ENCODE measurements around the gene IQSEC2.

Gene IQSEC2

GRCh38 chrX:53266914-53267313 lies 14.5 kb downstream of the IQSEC2 start:
- no peak for DNase-seq

- no peak for DNase-seq
These were observed 15.4 kb downstream of the IQSEC2 start for GRCh38 chrX:53265771-53266574.

GRCh38 chrX:53263597-53264094 lies 17.7 kb downstream of the IQSEC2 start:
- DNase-seq = no peak

- no peak for DNase-seq
These were observed 18.4 kb downstream of the IQSEC2 start for GRCh38 chrX:53262918-53263394.

- no peak for DNase-seq
These were observed 19.0 kb downstream of the IQSEC2 start for GRCh38 chrX:53262189-53262917.

- DNase-seq = no peak
These were observed 19.9 kb downstream of the IQSEC2 start for GRCh38 chrX:53261355-53261972.

- no peak for DNase-seq
These were observed 20.5 kb downstream of the IQSEC2 start for GRCh38 chrX:53260836-53261235.

GRCh38 chrX:53257670-53258423 lies 23.5 kb downstream of the IQSEC2 start:
- no peak for DNase-seq

GRCh38 chrX:53257166-53257565 lies 24.2 kb downstream of the IQSEC2 start:
- DNase-seq = no peak

- no peak for DNase-seq
These were observed 24.8 kb downstream of the IQSEC2 start for GRCh38 chrX:53256446-53257041.

GRCh38 chrX:53255738-53256191 lies 25.6 kb downstream of the IQSEC2 start:
- no peak for DNase-seq

GRCh38 chrX:53254570-53255461 lies 26.6 kb downstream of the IQSEC2 start:
- DNase-seq = no peak

GRCh38 chrX:53253293-53254020 lies 27.9 kb downstream of the IQSEC2 start:
- no peak for DNase-seq

GRCh38 chrX:53251307-53251706 lies 30.1 kb downstream of the IQSEC2 start:
- no peak for DNase-seq

GRCh38 chrX:53250556-53250955 lies 30.8 kb downstream of the IQSEC2 start:
- DNase-seq = no peak

- DNase-seq = no peak
These were observed 31.9 kb downstream of the IQSEC2 start for GRCh38 chrX:53249408-53250042.

GRCh38 chrX:53247928-53248327 lies 33.5 kb downstream of the IQSEC2 start:
- no peak for DNase-seq

GRCh38 chrX:53246231-53246630 lies 35.2 kb downstream of the IQSEC2 start:
- no peak for DNase-seq

GRCh38 chrX:53244610-53245009 lies 36.8 kb downstream of the IQSEC2 start:
- no peak for DNase-seq

- no peak for DNase-seq
These were observed 39.1 kb downstream of the IQSEC2 start for GRCh38 chrX:53242310-53242709.

All from right hindlimb (tissue), 1 donor.